Esophagus squamous epithelium (tissue), 4 donors: ENCODE measurements around the gene NDUFA11.

ENCODE experiments used
- CTCF ChIP-seq, 6 experiments: fragments of 450-650 bp in 4 of 6; fragments of 200-600 bp in 2 of 6; sonication (generic) in 2 of 6; IDR thresholded peaks; one replicate each; pipeline ENCODE4 v1.5.1; 2016 to 2019; ENCODE audit warnings: antibody characterized with exemption in 6 of 6, mild to moderate bottlenecking in 4 of 6, moderate library complexity in 4 of 6
- POLR2A ChIP-seq, 4 donors: fragments of 450-650 bp; IDR thresholded peaks; one replicate each; pipeline ENCODE4 v1.6.1; 2017; ENCODE audit warnings: antibody characterized with exemption in 4 of 4, mild to moderate bottlenecking in 4 of 4, moderate library complexity in 3 of 4

- TF ChIP-seq CTCF (IDR thresholded peaks at IDR 0.05) (no peak), POLR2A (IDR thresholded peaks at IDR 0.05) (no peak)
Observed at GRCh38 chr19:5870986-5871394, 32.6 kb downstream of the NDUFA11 start.
